Lower lobe of right lung (tissue), 2 donors: ENCODE data around the gene FAM3C. TPM values are rescaled to one million over a fixed set of nuclear protein-coding genes. Genes with fewer than 3 reads are reported as not detected.
"Not testable (repeated sequence)": the region's sequence is repeated elsewhere in the genome, so short reads cannot be mapped to it uniquely, and the experiment has no call there.

Source experiments
- ATAC-seq, 2 donors: fragments of 200-7000 bp; cut with Tn5 transposase; one replicate each; pipeline ENCODE4 v1.9.1; 2020 to 2022; ENCODE audit warnings: mild to moderate bottlenecking in 2 of 2, moderate library complexity in 2 of 2
- DNase-seq: peaks from one replicate; pipeline ENCODE4 v3.0.0-alpha.2; 2020
- H3K27ac ChIP-seq: fragments of 200-600 bp; one replicate; pipeline ENCODE4 v1.8.0; 2022
- H3K27me3 ChIP-seq: fragments of 200-600 bp; one replicate; pipeline ENCODE4 v1.8.0; 2022; ENCODE audit warnings: low read depth
- H3K36me3 ChIP-seq: fragments of 200-600 bp; one replicate; pipeline ENCODE4 v1.8.0; 2022; ENCODE audit warnings: mild to moderate bottlenecking
- H3K4me1 ChIP-seq: fragments of 200-600 bp; one replicate; pipeline ENCODE4 v1.8.0; 2022
- H3K4me3 ChIP-seq: fragments of 200-600 bp; one replicate; pipeline ENCODE4 v1.8.0; 2022; ENCODE audit warnings: mild to moderate bottlenecking
- H3K9me3 ChIP-seq: fragments of 200-600 bp; one replicate; pipeline ENCODE4 v1.8.0; 2022
- intact Hi-C: fragments of 100-400 bp; cut with DNase I; formaldehyde crosslinking; loops from one replicate; pipeline ENCODE4 v1.11.0; 2022
- long read RNA-seq: library from polyadenylated mRNA; unstranded; transcript quantifications from one replicate; pipeline ENCODE4 v2.0.0, GENCODE V29; 2021
- total RNA-seq: library from RNA; stranded (reverse); fragmentation: NEBNext Ultra II Directional; extraction: Animal tissue kit (Norgen Biotek cat#: 25700); gene quantifications from one replicate; pipeline ENCODE4 v1.2.1, GENCODE V29; 2021
- TF ChIP-seq, protein P1 (sequence below): fragments of 200-600 bp; IDR thresholded peaks from one replicate; pipeline ENCODE4 v1.8.0; 2022; ENCODE audit warnings: antibody characterized with exemption, mild to moderate bottlenecking
- donor health status: DM: no; HTN: yes; CAD: no; lungs with severe emphysema.

Gene FAM3C, protein sequence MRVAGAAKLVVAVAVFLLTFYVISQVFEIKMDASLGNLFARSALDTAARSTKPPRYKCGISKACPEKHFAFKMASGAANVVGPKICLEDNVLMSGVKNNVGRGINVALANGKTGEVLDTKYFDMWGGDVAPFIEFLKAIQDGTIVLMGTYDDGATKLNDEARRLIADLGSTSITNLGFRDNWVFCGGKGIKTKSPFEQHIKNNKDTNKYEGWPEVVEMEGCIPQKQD
- 35.3 TPM for total RNA-seq
- long read RNA-seq, transcript FAM3C-201 (10 exons, 2,508 nt), result major isoform, 94 of 105 reads
- long read RNA-seq, partial matches to known transcripts, result 5 of 105 reads
- long read RNA-seq, other reads (novel, unspliced or antisense), result 6 of 105 reads

DNA sequence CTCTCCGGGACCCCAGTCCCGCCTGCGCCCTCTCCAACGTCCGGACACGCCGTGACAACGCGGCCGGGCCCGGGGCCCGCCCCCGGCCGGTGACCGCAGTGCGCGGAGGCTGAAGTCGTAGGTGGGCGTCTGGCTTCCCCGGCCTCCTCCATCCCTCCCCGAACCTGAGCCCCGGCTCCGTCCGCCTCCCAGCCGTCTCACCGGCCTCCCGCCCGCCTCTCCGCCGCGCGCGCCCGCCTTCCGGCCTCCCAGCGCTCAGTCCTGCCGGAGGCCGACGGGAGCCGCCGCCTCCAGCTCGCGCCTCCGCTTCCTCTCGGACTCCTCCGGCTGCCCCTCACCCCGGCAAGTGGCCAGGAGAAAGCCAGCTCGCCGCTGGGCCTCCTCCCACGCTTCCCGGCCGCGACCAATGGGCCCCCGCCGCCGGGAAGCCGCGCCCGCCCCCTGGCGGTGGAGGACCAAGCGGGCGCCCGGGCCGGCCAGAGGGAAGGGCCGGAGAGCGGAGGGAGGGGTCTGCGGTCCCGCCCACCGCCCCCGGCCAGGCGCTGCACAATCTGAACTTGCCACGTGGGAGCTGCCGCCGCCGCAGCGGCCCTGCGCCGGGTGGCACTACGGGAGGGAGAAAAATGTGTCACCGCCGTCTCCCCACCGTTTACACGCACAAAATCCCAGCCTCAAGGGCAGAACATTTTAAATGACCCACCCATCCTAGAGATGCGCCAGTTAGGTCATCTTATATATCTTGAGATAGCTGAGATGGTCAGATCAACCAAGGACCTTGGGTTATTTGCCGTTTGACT, at the start of gene FAM3C:
Gene FAM3C (minus strand): TSS at position 348 of the 797 bp plus-strand sequence. CDS start 13,339 bp downstream, outside the sequence.
- TF ChIP-seq, protein P1, sequence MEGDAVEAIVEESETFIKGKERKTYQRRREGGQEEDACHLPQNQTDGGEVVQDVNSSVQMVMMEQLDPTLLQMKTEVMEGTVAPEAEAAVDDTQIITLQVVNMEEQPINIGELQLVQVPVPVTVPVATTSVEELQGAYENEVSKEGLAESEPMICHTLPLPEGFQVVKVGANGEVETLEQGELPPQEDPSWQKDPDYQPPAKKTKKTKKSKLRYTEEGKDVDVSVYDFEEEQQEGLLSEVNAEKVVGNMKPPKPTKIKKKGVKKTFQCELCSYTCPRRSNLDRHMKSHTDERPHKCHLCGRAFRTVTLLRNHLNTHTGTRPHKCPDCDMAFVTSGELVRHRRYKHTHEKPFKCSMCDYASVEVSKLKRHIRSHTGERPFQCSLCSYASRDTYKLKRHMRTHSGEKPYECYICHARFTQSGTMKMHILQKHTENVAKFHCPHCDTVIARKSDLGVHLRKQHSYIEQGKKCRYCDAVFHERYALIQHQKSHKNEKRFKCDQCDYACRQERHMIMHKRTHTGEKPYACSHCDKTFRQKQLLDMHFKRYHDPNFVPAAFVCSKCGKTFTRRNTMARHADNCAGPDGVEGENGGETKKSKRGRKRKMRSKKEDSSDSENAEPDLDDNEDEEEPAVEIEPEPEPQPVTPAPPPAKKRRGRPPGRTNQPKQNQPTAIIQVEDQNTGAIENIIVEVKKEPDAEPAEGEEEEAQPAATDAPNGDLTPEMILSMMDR, result peak; percentile 97
- Histone ChIP-seq H3K4me1 (peaks cover 12% of the 10 kb centered on the region), H3K27me3 (no peaks in the 10 kb centered on the region), H3K27ac (peak within 1 kb of the TSS; percentile 81), H3K9me3 (no peaks in the 10 kb centered on the region), H3K4me3 (peak within 1 kb of the TSS; percentile 81), H3K36me3 (no peaks in the 10 kb centered on the region)
- DNase-seq (peak; percentile 93), ATAC-seq (peak; percentile 99 to 100)
- intact Hi-C loops, result no loop called here

DNA sequence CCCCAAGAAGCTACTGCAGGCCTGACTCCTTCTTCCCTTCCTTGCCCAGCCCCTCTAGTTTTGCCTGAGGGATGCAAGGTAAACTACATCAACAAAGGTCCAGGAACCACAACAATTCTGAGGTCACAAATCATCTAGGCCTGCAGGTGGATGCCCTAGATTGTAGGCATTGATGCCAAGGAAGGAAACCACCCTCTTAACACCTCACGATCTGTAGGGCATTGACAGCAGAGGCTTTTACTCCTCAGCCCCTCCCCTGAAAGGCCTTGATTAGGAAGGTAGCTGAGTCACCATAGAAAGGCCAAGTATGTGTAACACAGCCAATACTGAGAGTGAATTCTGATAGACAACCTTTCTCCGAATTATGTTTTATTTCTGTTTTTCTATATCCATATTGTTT, 46.7 kb upstream of the FAM3C start:
- Histone ChIP-seq H3K27me3 (no peaks in the 10 kb centered on the region), H3K4me3 (no peak overlapping the region), H3K27ac (no peak overlapping the region), H3K4me1 (peaks cover 6% of the 10 kb centered on the region), H3K9me3 (no peaks in the 10 kb centered on the region), H3K36me3 (no peaks in the 10 kb centered on the region)
- no peak for DNase-seq
- intact Hi-C loops, result no loop called here
- TF ChIP-seq, protein P1, result no peak
- ATAC-seq, result no peak

DNA sequence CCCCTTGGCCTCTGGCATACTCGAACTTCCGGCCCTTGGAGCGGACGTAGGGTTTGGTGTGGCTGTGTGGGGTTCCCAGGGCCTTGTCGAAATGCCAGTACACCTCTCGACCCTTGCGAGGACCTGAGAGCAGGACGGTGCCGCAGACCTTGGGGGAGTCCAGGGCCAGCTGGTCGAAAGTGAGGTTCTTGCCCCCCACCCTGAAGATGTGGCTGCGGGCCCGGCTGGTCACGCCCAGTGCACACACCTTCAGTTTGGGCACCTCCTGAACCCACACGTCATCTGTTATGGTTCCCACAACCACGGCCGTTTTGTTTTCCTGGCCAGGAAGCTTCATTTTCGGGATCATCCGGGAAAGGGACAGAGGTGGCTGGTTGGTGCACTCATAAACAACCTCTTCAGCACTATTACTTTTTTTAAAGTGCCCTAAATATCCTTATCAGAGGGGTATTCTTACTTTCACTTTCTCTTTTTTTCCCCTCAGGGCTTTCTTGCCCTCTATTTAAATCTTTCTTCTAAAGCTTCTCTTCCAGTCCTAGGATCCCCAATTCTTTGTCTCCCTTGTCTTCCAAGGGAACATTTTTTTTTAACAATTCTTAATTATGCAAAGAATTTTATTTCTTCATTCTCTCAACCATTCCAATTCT, 44.9 kb upstream of the FAM3C start:
- no peak for ATAC-seq

DNA sequence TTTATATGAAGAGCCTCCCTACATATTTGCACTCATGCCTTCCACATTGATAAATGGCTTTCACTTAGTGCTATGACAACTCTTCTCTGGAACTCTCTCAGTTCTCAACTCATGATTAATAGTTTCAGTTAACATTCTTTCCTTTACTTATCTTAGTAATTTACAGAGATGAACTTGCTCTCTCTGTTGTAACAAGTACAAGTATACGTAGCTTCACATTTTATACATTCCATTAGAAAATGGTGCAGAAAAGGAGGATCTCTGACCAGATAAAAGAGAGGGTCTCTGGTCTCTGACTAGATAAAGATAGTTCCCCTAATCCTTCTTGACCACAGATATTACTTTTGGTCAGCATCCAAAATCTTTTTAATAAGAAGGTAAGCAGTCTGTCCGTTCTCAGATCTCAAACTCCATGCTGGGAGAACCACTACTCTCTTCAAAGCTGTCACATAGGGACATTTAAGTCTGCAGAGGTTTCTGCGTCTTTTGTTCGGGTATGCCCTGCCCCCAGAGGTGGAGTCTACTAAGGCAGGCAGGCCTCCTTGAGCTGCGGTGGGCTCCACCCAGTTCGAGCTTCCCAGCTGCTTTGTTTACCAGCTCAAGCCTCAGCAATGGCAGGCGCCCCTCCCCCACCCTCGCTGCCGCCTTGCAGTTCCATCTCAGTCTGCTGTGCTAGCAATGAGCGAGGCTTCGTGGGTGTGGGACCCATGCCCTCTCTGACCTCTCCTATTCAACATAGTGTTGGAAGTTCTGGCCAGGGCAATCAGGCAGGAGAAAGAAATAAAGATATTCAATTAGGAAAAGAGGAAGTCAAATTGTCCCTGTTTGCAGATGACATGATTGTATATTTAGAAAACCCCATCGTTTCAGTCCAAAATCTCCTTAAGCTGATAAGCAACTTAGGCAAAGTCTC, 42.2 kb upstream of the FAM3C start:
- H3K4me3 ChIP-seq, result peak overlapping the region; percentile 30
- TF ChIP-seq, protein P1, result peak; percentile 25
- H3K9me3 ChIP-seq, H3K27me3 ChIP-seq, intact Hi-C loops, H3K36me3 ChIP-seq: not testable (repeated sequence)
- H3K27ac ChIP-seq, result peak overlapping the region; percentile 25
- DNase-seq (peak; percentile 82), ATAC-seq (peak; percentile 29 to 60)
- peaks cover 12% of the 10 kb centered on the region for H3K4me1 ChIP-seq

More for the DNA sequence above, 44.9 kb upstream of the FAM3C start:
- Histone ChIP-seq H3K36me3 (no peaks in the 10 kb centered on the region), H3K4me1 (peaks cover 12% of the 10 kb centered on the region), H3K27ac (peak overlapping the region; percentile 41), H3K27me3 (no peaks in the 10 kb centered on the region), H3K4me3 (peak overlapping the region; percentile 14), H3K9me3 (no peaks in the 10 kb centered on the region)
- DNase-seq, result no peak
- TF ChIP-seq, protein P1, result no peak
- intact Hi-C loops, result no loop called here

DNA sequence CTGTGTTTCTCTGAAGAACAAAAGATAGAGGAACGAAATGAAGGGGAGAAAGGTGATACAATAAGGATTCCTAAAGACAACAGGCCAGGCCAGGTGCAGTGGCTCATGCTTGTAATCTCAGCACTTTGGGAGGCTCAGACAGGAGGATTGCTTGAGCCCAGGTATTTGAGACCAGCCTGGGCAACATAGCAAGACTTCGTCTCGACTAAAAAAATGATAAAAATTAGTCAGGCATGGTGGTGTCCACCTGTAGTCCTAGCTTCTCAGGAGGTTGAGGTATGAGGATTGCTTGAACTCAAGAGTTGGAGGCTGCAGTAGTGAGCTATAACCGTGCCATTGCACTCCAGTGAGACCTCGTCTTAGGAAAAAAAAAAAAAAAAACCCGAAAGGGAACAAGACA, 41.4 kb upstream of the FAM3C start:
- Histone ChIP-seq H3K4me3 (no peak overlapping the region), H3K36me3 (no peaks in the 10 kb centered on the region), H3K27me3 (no peaks in the 10 kb centered on the region), H3K4me1 (peaks cover 12% of the 10 kb centered on the region), H3K27ac (no peak overlapping the region), H3K9me3 (no peaks in the 10 kb centered on the region)
- DNase-seq (no peak), ATAC-seq (no peak)
- intact Hi-C loops, result no loop called here
- TF ChIP-seq, protein P1, result no peak
